ENCODE measurements around the gene PLEKHA8.

PLEKHA8 gene

DNA sequence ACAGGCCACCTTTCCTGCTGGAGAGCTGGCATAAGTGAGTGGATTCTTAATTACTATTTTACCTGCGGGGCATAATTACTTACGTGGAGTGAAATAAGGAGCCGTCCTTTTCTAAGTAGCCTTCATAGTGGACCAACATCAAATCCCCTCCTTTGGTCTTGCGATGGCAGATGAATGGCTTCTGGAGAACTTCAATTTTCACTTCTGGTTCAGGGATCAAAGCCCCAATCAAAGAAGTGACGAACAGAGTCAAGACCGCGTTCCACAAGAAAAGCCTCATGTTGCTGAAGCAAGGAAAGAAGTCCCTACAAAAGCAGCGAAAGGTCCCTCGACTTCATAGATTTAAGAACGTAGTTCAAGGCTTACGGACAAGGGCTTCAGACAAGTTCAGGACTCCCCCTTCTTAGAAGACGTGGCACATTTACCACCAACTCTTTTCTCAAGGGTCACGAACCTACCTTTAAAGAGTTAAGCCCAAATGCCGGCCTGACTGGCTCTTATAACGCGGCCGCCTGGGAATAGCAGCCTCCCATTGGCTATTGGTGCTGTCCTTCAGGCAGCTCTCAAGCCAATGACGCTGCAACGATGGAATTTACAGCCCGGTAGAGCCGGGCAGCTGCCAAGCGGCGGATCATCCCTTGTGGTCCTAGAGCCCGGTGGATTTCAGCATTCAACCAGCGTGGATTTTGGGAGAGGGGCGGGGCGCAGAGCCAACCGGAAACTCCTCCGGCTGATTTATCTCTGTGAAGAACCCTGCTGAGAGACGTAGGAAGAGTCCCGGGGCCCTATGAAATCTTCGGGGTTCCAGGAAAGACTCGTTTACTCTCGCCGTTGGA lies 1.8 kb upstream of the PLEKHA8 start, which contains the start of gene FKBP14:
FKBP14 (minus strand) TSS at position 474 of the 836 bp plus-strand sequence; CDS start at position 280, 194 bp downstream.
- Mint-ChIP-seq H3K27ac (peak within 1 kb of the TSS; percentile 97), H3K27me3 (ENCODE audit: low read depth, poor library complexity) (no peaks in the 10 kb centered on the region), H3K4me1 (peaks cover 39% of the 10 kb centered on the region), H3K36me3 (ENCODE audit: low read depth) (peaks cover 22% of the 10 kb centered on the region), H3K4me3 (peak within 1 kb of the TSS; percentile 94), H3K9me3 (no peaks in the 10 kb centered on the region)
- peak; percentile 92 for DNase-seq
- TF ChIP-seq, protein P1, sequence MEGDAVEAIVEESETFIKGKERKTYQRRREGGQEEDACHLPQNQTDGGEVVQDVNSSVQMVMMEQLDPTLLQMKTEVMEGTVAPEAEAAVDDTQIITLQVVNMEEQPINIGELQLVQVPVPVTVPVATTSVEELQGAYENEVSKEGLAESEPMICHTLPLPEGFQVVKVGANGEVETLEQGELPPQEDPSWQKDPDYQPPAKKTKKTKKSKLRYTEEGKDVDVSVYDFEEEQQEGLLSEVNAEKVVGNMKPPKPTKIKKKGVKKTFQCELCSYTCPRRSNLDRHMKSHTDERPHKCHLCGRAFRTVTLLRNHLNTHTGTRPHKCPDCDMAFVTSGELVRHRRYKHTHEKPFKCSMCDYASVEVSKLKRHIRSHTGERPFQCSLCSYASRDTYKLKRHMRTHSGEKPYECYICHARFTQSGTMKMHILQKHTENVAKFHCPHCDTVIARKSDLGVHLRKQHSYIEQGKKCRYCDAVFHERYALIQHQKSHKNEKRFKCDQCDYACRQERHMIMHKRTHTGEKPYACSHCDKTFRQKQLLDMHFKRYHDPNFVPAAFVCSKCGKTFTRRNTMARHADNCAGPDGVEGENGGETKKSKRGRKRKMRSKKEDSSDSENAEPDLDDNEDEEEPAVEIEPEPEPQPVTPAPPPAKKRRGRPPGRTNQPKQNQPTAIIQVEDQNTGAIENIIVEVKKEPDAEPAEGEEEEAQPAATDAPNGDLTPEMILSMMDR (IDR thresholded peaks at IDR 0.05), result no peak

DNA sequence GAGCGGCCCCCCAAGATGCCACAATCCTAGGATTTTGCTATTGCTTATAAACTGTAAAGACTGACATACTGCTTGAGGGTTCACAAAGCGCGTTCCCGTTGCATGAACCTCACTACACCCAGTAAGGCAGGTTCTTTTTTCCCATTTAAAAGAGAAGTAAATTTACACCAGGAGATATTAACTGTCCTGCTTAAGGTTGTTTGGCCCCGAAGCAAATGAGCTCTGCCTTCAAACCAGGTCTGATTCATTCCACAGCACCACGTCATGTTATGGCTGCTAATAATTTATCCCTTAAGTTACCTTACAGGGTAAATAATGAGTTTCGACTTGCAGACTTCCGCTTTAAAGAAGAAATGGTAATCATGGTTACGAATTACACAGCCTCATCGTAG lies 1.2 kb upstream of the PLEKHA8 start:
- DNase-seq, result no peak
- Mint-ChIP-seq H3K9me3 (no peaks in the 10 kb centered on the region), H3K36me3 (ENCODE audit: low read depth) (peaks cover 20% of the 10 kb centered on the region), H3K4me3 (peak overlapping the region; percentile 94), H3K27ac (peak overlapping the region; percentile 82), H3K27me3 (ENCODE audit: low read depth, poor library complexity) (no peaks in the 10 kb centered on the region), H3K4me1 (peaks cover 39% of the 10 kb centered on the region)
- TF ChIP-seq, protein P1 (IDR thresholded peaks at IDR 0.05), result no peak

DNA sequence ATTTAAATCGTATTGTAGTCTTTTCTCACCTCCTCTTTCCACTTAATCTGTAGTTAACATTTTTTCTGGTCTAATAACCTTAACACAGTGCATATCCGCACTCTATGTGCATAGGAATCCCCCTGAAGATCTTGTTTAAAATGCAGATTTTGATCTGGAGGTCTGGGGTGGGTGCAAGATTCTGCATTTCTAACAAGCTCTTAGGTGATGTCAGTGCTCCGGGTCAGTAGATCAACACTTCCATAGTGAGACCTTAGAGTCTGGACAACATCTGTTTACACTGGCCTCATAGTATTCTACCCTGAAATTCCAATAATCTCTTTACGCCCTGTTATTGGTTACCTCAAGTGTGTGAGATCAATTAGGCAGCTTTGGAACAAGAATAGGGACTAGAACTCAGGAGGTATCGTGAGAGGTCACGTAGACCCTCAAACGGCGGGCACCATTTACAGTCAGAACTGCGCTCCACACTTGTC lies 434 bp upstream of the PLEKHA8 start:
- TF ChIP-seq, protein P1 (IDR thresholded peaks at IDR 0.05), result no peak
- H3K27ac Mint-ChIP-seq, result peak overlapping the region; percentile 49

DNA sequence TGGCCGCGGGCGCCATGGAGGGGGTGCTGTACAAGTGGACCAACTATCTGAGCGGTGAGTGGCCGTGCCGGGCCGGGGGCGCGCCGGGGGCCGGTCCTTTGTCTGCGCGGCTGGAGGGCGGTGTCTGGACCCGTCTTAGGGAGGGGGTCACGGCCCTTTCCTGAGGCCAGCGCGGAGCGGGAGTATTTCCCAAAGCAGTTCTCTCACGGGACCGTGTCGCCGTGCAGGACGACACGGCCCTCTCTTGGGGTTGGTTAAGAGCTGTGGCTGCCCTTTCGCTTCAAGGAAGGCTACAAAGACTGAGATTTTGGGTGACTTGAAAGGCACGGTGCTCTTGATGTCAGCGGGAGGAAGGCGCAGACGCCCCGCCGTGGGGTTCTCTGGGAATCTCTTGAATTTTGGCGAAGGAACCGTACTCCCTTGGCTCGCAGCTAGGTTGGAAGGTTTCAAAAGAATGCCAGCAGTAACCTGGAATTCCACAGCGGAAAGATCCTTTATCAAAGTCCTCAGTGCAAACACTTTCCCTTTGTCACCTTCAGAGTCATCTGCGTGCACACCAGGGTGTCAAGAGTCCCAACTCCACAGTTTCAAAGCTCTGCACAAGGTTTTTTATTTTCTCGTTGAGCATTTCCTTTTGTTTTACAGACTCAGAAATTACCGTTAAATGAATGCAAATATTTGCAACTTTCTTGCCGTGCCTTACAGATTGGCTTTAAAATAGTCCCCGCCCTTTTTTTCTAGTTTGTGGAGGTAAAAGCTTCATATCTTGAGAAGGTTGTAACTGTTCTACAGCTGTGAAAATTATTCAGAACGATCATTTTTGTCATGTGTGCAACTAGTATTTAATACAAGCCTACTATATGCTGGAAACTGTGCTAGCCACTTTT lies 780 bp downstream of the PLEKHA8 start:
- H3K27ac Mint-ChIP-seq, result peak overlapping the region; percentile 98
- H3K36me3 Mint-ChIP-seq (ENCODE audit: low read depth), result peaks cover under 1% of the 10 kb centered on the region
- DNase-seq, result no peak

More for the DNA sequence above, 434 bp upstream of the PLEKHA8 start:
- no peak for DNase-seq
- peaks cover 13% of the 10 kb centered on the region for H3K36me3 Mint-ChIP-seq (ENCODE audit: low read depth)
- H3K4me3 Mint-ChIP-seq, result peak overlapping the region; percentile 94
- no peaks in the 10 kb centered on the region for H3K9me3 Mint-ChIP-seq
- no peaks in the 10 kb centered on the region for H3K27me3 Mint-ChIP-seq (ENCODE audit: low read depth, poor library complexity)
- peaks cover 39% of the 10 kb centered on the region for H3K4me1 Mint-ChIP-seq

DNA sequence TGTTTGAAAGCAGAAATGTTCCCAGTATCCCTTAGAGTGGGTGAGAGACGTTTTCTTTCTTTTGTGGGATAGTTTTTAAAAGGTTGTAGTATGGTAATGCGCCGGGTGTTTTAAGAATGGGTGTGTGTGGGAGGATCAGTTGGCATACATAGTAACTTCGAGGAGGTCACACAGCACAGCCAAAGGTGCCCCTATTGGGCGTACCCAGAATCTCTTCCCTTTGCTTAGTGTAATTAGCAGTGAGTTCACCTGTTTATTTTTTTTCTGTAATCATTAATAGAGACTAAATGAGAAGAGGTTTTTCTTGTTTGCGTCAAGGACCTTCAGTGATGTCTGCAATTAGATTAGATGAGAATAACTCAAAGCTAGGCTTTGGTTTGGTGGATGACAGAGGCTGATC lies 1.5 kb downstream of the PLEKHA8 start:
- DNase-seq, result no peak
- Mint-ChIP-seq H3K27me3 (ENCODE audit: low read depth, poor library complexity) (no peaks in the 10 kb centered on the region), H3K4me3 (no peak overlapping the region), H3K9me3 (no peaks in the 10 kb centered on the region), H3K4me1 (peaks cover 36% of the 10 kb centered on the region), H3K27ac (peak overlapping the region; percentile 98), H3K36me3 (ENCODE audit: low read depth) (peaks cover 7% of the 10 kb centered on the region)
- TF ChIP-seq, protein P1 (IDR thresholded peaks at IDR 0.05), result no peak

More for the DNA sequence above, 780 bp downstream of the PLEKHA8 start:
- H3K4me3 Mint-ChIP-seq, result no peak overlapping the region
- TF ChIP-seq, protein P1 (IDR thresholded peaks at IDR 0.05), result no peak
- no peaks in the 10 kb centered on the region for H3K9me3 Mint-ChIP-seq
- peaks cover 34% of the 10 kb centered on the region for H3K4me1 Mint-ChIP-seq
- no peaks in the 10 kb centered on the region for H3K27me3 Mint-ChIP-seq (ENCODE audit: low read depth, poor library complexity)

Data from nephron progenitor cell (in vitro differentiated cells).